ES-I3 (cell line): ENCODE results near the gene E2F1.

Experiments used
- H3K36me3 ChIP-seq: 2 replicates; pipeline ENCODE4 v1.6.1; 2013; ENCODE audit warnings: mild to moderate bottlenecking, low read length, control low read depth, moderate library complexity; ENCODE audit not compliant: insufficient read depth
- H3K4me1 ChIP-seq: 2 replicates; pipeline ENCODE4 v1.6.1; 2013; ENCODE audit warnings: mild to moderate bottlenecking, control low read depth, low read length; ENCODE audit not compliant: insufficient read depth
- H3K9ac ChIP-seq: 2 replicates; pipeline ENCODE4 v1.6.1; 2013; ENCODE audit warnings: low read depth, mild to moderate bottlenecking, low read length, moderate library complexity
- H3K9me3 ChIP-seq: 2 replicates; pipeline ENCODE4 v1.6.1; 2013; ENCODE audit warnings: mild to moderate bottlenecking, low read length, moderate library complexity; ENCODE audit not compliant: control insufficient read depth, insufficient read depth

Gene E2F1

DNA sequence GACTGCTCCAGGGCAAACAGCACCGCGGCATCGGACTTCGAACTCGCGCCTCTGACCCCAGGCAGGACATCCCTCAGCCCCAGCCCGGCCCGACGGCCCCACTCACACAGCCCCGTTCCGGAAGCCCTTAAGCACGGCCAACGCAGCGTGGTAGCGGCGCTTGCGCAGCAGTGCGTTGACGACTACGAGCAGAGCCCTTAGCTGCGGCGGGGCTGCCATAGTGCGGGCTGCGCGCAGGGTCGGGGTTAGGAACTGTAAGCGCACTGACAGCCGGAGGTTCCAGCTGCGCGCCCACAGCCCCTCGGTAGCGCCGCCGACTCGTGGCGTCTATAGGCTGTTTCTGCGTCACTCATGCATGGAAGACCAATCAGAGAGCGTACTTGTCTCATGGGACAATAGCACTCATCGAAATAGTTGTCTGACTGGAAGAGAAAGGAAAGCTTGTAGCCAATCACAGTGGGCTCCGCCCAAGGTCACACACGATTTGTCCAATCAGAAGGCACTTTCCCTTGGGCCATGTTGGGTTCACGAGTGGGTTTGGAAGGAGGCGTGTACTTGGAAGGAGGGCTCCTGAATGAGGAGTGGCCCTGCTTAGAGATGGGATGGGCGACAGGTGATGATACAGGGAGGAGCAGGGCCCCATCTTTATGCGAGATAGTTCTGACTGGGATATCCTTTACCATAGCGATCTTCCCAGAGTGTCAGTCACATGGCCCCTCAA is 34.0 kb upstream of the E2F1 start, which contains the start of gene PXMP4:
PXMP4 (minus strand) TSS at position 322 of the 721 bp plus-strand sequence; CDS start at position 219, 103 bp downstream.
- Histone ChIP-seq H3K36me3 (no peaks in the 10 kb centered on the region), H3K9me3 (no peaks in the 10 kb centered on the region), H3K9ac (peak within 1 kb of the TSS; percentile 32), H3K4me1 (no peaks in the 10 kb centered on the region)

DNA sequence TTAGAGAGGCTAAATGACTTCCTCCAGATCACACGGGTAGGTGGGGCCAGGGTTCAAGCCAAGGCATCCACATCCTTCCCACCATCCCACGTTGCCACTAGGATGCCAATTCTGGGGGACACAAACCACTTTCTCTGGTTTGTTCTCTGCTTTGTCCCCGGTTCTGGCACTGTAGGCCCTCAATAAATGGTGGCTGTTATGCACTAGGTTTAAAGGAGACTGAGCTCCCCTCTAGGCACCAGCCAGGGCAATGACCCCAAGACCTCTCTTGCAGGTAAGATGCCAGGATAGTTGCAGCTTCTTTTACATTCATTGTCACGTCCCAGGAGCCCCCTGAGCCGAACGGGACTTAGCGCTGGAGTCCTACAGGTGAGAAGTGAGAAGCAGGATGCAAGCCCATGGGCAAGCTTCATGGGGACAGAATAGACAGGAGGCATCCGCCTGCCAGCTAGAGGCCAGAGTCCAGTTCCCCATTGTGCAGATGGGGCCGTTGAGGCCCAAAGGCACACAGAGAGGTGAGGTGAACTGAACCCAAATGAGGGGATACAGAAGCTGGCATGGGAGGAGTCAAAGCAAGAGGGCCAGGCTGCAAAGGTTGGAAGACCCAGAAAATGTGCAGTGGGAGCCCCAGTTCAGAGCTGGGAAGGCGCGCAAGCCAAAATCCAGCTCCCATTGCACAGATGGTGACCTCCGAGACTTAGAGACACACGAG is 33.2 kb upstream of the E2F1 start:
- H3K9ac ChIP-seq: peak overlapping the region; percentile 32
- no peaks in the 10 kb centered on the region for H3K4me1 ChIP-seq
- no peaks in the 10 kb centered on the region for H3K9me3 ChIP-seq
- no peaks in the 10 kb centered on the region for H3K36me3 ChIP-seq

DNA sequence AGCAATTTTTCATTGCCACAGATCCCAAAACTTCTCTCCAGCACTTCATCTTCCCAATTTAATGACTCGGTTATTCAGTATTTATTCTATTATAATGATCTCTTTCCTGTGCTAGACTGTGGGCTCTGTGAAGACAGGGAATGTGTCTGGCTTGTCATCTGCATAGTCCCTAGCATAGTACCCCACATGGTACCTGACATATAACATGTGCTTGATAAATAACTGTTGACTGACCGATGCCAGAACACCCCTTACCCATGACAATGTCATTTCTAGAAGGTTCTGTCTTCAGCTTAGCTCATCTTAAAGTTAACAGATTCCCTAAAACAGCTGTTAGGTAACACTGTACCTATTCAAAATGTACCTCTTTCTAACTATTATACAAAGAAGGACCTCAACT is 30.3 kb upstream of the E2F1 start:
- H3K36me3 ChIP-seq: no peaks in the 10 kb centered on the region
- H3K9me3 ChIP-seq: no peaks in the 10 kb centered on the region
- H3K9ac ChIP-seq: no peak overlapping the region; the same call in 1 of the 2 replicates
- H3K4me1 ChIP-seq: no peaks in the 10 kb centered on the region

DNA sequence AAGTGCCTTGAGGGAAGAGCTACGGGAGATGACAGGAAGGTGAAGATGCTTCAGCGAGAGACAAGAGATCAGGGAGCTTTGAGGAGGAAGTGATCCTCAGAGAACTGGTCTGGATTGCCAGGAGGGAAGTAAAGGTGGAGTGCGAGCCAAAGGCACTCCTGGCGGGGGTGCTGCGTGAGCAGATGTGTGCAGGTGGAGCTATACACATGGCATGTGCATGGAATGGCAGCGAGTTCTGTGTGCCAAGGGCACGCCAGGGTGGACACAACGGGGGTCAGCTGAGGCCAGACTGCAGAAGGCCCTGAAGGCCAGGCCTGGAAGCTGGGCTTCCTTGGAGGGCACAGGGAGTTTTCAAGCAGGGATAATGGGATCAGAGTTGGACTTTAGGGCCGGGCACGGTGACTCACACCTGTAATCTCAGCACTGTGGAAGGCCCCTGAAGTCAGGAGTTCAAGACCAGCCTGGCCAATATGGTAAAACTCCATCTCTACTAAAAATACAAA is 27.7 kb upstream of the E2F1 start:
- H3K4me1 ChIP-seq: peaks cover 6% of the 10 kb centered on the region; the same call in 1 of the 2 replicates
- H3K36me3 ChIP-seq: no peaks in the 10 kb centered on the region
- no peaks in the 10 kb centered on the region for H3K9me3 ChIP-seq
- H3K9ac ChIP-seq: no peak overlapping the region

DNA sequence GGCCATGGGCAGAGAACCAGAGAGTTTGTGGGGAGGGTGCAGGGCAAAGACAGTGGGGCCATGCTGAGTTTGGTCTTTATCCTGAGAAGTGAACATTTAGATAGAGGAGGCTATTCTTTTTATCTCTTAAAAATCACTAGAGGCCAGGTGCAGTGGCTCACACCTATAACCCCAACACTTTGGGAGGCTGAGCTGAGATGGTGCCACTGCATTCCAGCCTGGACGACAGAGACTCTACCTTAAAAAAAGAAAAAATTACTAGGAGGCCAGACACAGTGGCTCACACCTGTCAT is 25.2 kb upstream of the E2F1 start:
- no peaks in the 10 kb centered on the region for H3K36me3 ChIP-seq
- H3K9ac ChIP-seq: no peak overlapping the region
- H3K4me1 ChIP-seq: peaks cover 6% of the 10 kb centered on the region; the same call in 1 of the 2 replicates
- H3K9me3 ChIP-seq: no peaks in the 10 kb centered on the region

DNA sequence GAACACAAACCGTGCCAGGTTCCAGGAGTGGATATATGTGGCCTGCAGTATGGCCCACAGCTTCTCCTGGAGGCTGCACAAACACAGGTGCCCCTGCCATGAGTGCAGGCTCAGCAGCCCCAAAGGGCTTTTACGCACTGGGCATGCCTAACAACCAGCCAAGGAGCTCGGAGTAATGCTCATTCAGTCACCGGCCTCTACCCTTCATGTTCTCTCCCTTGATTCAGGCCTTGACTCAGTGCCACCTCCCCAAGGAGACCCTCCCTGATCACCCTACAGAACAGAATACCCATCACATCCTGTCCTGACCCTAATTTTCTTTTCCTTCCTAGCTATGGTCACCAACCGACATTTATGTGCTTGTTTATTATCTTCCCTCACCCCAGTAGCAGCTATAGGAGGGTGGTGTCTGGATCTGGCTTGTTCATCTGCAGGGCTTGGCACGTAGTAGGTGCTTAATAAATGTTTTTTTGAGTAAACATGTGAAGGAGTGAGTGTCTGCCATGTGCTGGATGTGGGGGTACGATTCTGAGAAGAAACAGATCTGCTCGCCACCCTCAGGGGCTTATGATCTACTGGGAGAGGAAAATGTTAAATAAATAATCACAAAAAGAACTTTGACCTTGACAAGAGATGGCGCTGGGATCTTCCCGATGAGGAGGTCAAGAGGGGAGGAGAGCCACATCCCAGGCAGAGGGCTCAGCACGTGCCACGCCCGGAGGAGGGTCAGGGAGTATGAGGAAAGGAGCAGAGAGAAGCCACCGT is 24.7 kb upstream of the E2F1 start:
- Histone ChIP-seq H3K9ac (no peak overlapping the region), H3K4me1 (peaks cover 6% of the 10 kb centered on the region; the same call in 1 of the 2 replicates), H3K36me3 (no peaks in the 10 kb centered on the region), H3K9me3 (no peaks in the 10 kb centered on the region)

DNA sequence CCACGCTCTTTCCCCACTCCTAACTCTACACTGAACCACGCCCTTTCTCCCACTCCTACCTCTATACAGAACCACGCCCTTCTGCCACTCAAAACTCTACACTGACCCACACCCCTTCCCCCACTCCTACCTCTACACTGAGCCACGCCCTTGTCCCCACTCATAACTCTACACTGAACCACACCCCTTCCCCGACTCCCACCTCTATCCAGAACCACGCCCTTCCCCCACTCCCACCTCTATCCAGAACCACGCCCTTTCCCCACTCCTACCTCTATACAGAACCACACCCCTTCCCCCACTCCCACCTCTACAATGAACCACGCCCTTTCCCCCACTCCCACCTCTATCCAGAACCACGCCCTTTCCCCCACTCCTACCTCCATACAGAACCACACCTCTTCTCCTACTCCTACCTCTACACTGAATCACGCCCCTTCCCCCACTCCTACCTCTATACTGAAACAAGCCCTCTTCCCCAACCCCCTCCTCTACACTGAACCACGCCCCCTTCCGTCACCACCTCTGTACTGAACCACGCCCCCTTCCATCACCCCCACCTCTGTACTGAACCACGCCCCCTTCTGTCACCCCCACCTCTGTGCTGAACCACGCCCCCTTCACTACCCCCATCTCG is 23.8 kb upstream of the E2F1 start:
- no peaks in the 10 kb centered on the region for H3K36me3 ChIP-seq
- peak overlapping the region; percentile 18; the same call in 1 of the 2 replicates for H3K9ac ChIP-seq
- H3K4me1 ChIP-seq: peaks cover 6% of the 10 kb centered on the region; the same call in 1 of the 2 replicates

DNA sequence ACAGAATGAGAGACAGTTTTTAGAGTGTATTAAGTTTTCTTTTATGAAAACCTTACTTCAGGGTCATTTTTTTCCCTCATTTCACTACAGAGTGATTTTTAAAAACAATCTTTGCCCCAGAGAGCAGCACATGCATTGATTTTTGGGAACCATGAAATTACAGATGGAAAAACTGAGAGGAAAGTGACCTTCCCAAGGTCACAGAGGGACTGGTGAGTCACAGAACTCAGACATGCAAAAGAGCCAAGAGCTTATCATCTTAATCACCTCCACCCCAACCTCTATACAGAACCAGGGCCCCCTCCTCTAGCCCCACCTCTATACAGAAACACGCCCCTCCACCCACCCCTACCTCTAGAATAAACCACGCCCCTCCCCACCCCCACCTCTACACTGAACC is 23.2 kb upstream of the E2F1 start:
- H3K9me3 ChIP-seq: no peaks in the 10 kb centered on the region

More for the DNA sequence above, 23.8 kb upstream of the E2F1 start:
- H3K9me3 ChIP-seq: no peaks in the 10 kb centered on the region

DNA sequence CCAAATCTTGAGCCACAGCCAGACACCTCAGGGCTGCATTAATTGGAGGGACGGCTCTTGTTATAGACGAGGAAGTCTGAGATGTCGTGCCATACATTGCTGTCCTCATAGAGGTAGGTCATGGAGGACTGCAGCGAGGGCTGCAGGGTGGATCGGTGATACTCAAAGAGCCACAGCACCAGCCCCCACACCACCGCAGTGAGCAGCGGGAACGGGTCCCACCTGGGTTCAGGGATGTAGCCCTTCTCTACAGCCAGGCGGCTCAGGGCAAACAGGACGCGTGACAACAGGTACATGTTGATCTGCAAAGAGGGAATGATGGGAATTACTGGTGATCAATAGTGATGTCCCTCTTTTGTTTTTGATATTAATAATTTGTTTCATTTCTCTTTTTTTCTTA is 21.5 kb upstream of the E2F1 start:
- H3K36me3 ChIP-seq: no peaks in the 10 kb centered on the region
- peaks cover 6% of the 10 kb centered on the region; the same call in 1 of the 2 replicates for H3K4me1 ChIP-seq
- no peaks in the 10 kb centered on the region for H3K9me3 ChIP-seq
- H3K9ac ChIP-seq: no peak overlapping the region

More for the DNA sequence above, 23.2 kb upstream of the E2F1 start:
- Histone ChIP-seq H3K36me3 (no peaks in the 10 kb centered on the region), H3K9ac (no peak overlapping the region), H3K4me1 (peaks cover 6% of the 10 kb centered on the region; the same call in 1 of the 2 replicates)

DNA sequence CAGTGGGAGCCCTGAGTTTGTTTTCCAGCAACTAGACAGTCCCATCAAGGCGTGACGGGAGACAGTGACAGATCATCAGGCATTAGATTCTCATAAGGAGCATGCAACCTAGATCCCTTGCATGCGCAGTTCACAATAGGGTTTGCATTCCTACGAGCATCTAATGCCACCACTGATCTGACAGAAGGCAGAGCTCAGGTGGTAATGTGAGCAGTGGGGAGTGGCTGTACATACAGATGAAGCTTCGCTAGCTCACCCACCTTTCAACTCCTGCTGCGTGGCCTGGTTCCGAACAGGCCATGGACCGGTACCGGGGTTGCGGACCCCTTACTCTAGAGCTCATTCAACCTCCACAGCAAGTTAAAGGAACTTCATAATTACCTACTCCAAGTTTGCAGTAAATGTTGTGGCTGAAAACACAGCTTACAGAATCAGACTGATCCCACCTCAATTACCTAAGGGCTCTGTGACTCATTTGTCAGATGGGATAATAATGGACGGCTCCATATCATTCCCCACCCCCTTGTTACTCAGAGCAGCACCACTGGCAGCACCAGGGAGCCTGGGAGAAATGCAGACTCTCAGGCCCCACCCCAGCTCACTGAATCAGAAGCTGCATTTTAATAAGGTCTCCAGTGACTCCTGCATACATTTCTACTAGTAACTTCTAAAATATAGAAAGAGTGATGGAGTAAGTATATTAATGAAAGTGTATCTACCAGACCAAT is 18.2 kb upstream of the E2F1 start:
- Histone ChIP-seq H3K4me1 (no peaks in the 10 kb centered on the region), H3K36me3 (no peaks in the 10 kb centered on the region), H3K9me3 (peaks cover 4% of the 10 kb centered on the region; the same call in 1 of the 2 replicates), H3K9ac (no peak overlapping the region)

DNA sequence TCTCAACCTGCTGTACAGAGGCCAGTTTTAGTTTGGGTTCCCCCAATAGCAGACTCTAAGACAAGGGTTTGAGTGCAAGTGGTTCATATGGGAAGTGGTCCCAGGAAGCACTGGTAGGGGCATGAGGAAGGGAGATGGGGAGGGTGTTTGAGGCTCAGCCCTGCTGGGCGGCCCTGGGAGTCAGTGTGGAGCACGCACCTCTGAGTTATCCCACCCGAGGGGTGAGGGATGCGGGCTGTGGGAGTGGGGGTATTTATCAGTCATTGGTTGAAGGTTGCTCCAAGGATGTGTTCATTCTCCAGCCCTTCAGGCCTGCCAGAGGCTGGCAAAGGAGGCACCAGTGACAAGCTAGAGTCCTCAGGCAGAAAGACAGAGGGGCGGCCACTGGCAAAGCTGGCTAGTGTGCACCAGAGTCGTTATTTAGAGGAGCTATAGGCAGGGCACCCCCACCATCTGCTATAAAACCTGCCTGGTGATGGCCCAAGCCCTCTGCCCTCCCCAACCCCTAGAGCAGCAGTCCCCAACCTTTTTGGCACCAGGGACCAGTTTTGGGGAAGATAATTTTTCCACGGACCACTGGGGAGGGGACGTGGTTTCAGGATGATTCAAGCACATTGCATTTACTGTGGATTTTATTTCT is 17.4 kb upstream of the E2F1 start:
- Histone ChIP-seq H3K4me1 (no peaks in the 10 kb centered on the region), H3K9me3 (peaks cover 4% of the 10 kb centered on the region; the same call in 1 of the 2 replicates), H3K9ac (no peak overlapping the region), H3K36me3 (no peaks in the 10 kb centered on the region)

DNA sequence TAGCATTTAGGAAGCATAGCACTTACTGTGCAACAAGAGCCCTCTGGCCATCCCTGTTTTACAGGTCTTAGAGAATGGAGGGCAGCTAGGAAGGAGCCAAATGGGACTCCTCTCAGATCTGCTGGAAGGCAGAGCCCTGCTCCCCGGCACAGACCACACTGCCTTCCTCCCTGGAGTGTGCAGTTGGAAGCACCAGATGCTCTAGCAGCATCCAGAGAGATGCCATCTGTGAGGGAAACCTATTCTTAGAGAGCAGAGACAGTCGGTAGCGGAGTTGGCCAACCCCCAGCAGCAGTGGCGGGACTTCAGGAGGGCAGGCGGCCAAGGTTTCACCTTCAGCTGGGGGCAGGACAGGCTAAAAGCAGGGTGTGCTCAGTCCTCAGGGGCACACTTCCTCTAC is 16.7 kb upstream of the E2F1 start:
- Histone ChIP-seq H3K36me3 (no peaks in the 10 kb centered on the region), H3K9ac (no peak overlapping the region), H3K4me1 (no peaks in the 10 kb centered on the region), H3K9me3 (peaks cover 4% of the 10 kb centered on the region; the same call in 1 of the 2 replicates)
